GM21367 (cell line): Measurements from ENCODE around the gene GNG13.
"Not testable (repeated sequence)": the region's sequence is repeated elsewhere in the genome, so short reads cannot be mapped to it uniquely, and the experiment has no call there.

Experiments
- ATAC-seq: cut with Tn5 transposase; IDR thresholded peaks from one replicate; pipeline ENCODE4 v1.9.1; 2021; ENCODE audit not compliant: unreplicated experiment

Gene GNG13

DNA sequence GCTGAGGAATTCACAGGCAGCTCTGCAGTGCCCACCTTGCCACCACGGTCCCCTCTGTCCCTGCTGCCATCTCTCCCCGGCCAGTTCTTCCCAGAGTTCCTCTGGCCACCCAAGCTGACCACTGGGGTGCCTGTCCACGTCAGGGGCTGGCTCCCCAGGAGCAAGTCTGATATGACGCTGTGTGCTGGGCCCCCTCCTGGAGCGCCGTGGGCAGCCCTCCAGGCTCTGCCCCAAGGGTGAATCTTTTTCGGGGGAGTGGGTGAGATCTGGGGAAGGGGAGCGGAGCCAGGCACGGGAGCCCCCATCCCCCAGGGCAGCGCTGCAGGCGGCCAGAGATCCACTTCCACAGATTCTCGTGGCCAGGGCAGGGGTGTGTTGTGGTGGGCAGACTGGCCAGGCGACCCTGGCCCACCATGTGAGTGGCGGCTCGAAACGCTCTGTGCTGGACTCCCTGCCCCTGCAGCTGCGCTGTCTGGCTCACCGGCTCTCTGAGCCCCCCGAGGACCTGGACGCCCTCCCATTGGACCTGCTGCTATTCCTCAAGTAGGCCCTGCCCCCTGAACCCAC lies 36.3 kb downstream of the GNG13 start:
- no peak for ATAC-seq

GRCh38 chr16:763369-764183 lies 37.0 kb downstream of the GNG13 start:
- no peak for ATAC-seq

DNA sequence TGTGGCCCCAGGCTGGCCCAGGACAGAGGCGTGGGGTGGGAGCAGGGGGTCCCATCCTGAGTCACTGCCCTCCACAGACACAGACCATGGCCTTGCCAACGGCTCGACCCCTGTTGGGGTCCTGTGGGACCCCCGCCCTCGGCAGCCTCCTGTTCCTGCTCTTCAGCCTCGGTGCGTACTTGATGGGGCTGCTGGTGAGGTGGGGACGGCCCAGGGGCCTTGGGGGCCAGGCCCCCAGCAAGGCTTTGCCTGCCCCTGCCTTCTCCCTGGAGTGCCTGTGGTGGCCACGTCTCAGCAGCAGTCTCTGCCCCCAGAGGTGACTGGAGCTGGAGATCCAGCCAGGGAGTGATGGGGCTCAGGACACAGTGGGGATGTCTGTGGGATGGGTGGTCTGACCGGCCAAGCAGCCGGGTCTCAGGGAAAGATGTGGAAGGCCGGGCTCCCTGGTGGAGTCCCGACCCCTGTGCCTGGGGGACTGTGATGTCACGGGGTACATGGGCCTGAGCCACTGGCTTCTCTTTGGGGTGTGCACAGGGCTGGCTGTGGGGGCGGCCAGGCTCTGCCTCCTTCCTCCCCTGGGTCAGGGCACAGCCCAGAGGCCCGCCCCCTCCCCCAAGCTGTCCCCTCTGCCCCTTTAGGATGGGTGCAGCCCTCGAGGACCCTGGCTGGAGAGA lies 37.8 kb downstream of the GNG13 start:
- no peak for ATAC-seq

DNA sequence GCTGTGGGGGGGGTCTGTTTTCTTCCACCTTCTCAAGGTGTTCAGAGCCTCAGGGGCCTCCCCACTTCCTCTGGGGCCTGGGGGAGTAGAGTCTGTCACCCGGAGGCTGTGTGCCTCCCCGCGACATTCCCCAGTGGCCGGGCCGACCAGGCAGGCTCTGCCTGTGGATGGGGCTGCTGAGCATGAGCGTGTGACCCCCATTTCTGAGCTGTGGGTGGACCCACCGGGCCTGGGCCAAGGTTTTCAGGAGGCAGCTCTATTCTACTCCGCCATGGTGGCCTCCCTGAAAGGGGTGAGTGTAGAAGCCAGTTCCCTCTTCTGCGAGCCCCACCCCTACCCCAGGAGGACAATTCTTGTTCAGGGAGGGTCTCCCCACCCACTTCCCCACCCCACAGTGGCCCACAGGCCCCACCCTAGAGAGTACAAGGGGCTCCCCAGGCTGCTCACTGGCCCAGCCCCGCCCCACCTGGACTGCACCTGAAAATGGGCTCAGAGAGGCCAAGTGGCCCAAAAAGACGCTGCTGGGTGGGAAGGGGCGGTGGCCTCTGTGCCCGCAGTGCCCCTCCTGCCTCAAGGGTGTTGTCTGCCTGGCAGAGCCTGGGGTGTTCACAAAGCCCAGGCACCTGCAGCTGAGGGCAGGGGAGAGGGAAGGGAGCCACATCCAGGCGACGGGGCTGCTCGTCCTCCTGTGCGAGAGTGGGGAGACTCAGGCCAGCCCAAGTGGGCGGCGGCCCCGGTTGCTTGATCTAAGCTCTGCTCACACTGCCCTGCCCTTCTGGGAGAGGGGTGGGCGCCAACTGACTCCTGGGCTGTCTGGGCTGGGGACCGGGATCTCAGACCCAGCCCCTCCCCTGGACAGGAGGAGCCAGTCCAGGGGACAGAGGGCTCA lies 38.7 kb downstream of the GNG13 start:
- no peak for ATAC-seq

DNA sequence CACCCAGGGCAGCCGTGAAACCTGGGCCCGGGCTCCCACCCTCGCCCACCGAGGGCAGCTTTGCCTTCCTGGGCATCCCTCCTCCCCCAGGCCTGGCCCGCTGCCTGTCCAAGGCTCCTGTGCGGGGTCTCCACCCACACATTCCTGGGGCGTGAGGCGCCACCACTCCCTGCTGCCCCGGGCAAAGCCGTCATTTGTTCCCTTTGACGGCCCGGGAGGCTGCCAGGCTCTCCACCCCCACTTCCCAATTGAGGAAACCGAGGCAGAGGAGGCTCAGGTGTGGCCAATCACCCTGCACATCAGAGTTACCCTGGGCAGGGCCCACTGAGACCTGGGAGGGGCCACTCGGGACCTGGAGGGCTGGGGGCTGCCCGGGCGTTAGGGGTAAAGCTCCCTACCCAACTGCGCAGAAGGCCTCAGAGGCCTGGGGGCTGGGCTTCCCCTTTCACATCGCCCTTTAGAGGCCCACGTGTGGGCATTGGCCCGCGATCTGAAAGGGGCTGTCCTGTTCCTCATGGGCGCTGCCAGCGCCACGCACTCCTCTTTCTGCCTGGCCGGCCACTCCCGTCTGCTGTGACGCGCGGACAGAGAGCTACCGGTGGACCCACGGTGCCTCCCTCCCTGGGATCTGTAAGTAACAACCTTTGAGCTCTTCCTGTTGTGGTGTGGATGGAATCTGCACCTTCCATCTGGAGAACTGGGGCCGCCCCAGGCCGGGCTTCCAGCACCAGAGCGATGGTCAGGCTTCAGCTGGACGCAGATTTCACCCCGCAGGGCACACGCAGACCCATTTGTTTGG lies 39.8 kb downstream of the GNG13 start, which contains the start of gene MSLN:
TSS of gene MSLN (plus strand) at position 190 of the 799 bp plus-strand sequence. CDS start 1,947 bp downstream, outside the sequence.
- ATAC-seq: no peak

- no peak for ATAC-seq
Measured at GRCh38 chr16:760065-760464, 40.5 kb downstream of the GNG13 start.

GRCh38 chr16:759110-759910 lies 41.2 kb downstream of the GNG13 start:
- ATAC-seq: no peak

GRCh38 chr16:756428-756827 lies 44.1 kb downstream of the GNG13 start:
- ATAC-seq: no peak

GRCh38 chr16:754656-755055 lies 45.9 kb downstream of the GNG13 start:
- no peak for ATAC-seq

DNA sequence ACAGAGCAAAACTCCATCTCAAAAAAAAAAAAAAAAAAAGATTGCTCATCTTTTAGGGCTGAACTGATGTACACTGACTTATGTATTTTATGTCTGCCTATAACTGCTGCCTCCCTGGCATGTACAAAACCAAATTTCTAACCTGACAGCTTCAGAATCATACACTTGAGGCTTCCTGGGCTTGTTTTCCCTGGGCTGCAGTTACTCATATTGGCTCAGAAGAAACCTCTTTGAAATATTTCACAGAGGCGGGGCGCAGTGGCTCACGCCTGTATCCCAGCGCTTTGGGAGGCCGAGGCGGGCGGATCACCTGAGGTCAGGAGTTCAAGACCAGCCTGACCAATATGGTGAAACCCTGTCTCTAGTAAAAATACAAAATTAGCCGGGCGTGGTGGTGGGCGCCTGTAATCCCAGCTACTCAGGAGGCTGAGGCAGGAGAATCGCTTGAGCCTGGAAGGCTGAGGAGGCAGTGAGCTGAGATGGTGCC lies 46.4 kb downstream of the GNG13 start:
- ATAC-seq: not testable (repeated sequence)

GRCh38 chr16:752007-752312 lies 48.6 kb downstream of the GNG13 start:
- ATAC-seq: no peak

- no peak for ATAC-seq
Measured at GRCh38 chr16:751152-752006, 49.2 kb downstream of the GNG13 start.

- no peak for ATAC-seq
Measured at GRCh38 chr16:750485-750884, 50.0 kb downstream of the GNG13 start.

DNA sequence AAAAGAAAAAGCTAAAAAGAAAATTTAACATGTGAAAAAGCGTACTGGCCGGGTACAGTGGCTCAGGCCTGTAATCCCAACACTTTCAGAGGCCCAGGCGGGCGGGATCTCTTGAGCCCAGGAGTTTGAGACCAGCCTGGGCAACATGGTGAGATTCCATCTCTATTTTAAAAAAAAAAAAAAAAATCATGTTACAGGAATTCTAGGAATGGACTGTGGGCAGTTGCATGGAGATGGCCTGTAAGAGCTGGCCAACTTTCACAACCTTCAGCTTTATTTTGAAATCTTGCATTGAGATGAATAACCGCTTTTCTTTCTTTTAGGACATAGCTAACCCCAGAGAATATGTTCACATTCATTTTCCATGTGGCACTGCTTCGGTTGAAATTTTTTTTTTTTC lies 51.5 kb downstream of the GNG13 start:
- ATAC-seq: no peak
